ENCODE measurements around the gene SLAIN2. TPM values are rescaled to one million over a fixed set of nuclear protein-coding genes. Genes with fewer than 3 reads are reported as not detected.

SLAIN2 gene
- total RNA-seq, 1 experiment from 2014 or later: 35.8 TPM

DNA sequence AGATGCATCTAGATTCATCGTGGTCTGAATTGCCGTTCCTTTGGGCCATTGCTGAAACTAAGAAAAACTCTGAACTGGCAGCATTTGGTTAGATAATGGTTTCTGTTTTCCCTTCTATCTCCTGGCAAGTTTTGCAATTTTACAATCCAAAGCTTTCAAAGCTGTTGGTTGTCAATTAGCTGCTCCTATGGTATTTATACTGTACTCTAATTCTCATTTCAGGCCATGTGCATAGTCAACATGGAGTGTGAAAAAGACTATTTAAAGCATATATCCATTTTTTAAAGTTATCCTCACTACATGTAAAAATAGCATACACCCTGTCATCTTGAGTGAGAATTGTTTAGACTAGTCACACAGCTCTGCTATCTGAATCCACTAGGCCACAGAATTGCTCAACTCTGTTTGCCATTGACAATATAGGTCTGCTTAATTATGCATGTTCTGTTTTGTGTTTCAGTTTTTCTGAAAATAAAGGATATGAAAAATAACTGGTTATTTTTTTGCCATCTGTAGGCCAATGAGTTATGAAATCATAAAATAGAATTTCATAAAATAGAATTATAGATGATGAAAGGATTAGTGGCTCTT is 44.0 kb upstream of the SLAIN2 start (continued):
- TF ChIP-seq, protein P1, sequence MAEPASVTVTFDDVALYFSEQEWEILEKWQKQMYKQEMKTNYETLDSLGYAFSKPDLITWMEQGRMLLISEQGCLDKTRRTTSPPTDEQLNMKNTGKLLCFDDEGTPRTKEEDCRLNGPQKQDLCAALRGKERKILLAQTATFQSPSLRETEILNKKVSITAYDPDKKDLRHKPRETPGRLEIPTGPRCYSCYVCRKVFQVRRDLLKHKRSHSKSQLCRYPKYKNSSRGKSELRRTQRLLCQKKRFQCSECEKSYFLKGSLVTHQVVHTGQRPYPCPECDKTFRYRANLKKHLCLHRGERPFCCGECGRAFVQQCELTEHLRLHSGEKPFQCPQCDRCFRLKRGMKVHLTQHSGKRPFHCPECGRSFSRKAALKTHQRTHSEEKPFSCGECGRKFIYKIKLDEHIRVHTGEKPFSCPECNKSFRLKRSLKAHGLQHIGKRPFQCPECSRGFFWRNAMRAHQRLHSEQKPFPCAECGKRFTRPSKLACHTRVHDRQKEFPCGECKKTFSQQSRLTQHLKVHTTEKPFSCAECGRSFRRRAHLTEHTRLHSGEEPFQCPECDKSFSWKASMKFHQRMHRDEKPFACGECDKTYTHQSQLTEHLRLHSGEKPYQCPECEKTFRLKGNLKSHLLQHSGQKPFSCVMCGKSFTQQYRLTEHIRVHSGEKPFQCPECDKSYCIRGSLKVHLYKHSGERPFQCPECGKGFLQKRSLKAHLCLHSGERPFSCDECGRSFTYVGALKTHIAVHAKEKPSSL (CRISPR knock-in tag; conservative IDR thresholded peaks at IDR 0.05): no peak
- TF ChIP-seq, protein P2, sequence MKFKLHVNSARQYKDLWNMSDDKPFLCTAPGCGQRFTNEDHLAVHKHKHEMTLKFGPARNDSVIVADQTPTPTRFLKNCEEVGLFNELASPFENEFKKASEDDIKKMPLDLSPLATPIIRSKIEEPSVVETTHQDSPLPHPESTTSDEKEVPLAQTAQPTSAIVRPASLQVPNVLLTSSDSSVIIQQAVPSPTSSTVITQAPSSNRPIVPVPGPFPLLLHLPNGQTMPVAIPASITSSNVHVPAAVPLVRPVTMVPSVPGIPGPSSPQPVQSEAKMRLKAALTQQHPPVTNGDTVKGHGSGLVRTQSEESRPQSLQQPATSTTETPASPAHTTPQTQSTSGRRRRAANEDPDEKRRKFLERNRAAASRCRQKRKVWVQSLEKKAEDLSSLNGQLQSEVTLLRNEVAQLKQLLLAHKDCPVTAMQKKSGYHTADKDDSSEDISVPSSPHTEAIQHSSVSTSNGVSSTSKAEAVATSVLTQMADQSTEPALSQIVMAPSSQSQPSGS (CRISPR knock-in tag; IDR thresholded peaks at IDR 0.05; ENCODE audit: borderline replicate concordance, low read depth): no peak

DNA sequence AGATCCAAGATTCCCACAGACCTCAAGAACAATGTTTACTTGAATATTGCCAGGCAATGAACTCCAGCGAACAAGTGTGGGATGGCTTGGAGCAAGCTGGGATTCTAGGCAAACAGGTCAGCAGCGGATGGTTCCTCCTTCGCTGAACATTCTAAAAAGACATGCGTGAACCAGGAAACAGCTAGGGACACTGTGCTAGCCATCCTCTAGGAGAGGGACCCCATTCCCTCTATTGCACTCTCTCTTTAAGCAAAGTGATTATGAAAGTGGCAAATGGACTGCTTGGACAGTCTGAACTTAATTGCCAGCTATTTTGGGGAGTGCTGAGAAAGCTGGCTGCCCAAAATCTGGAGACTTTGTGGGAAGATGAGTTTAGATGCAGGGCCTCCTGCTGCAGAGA is 41.8 kb upstream of the SLAIN2 start:
- DNase-seq (ENCODE audit: low spot score): no peak
- Mint-ChIP-seq H3K27ac (no peak overlapping the region), H3K9me3 (no peaks in the 10 kb centered on the region), H3K4me1 (peaks cover 3% of the 10 kb centered on the region), H3K36me3 (no peaks in the 10 kb centered on the region), H3K4me3 (no peak overlapping the region), H3K27me3 (ENCODE audit: low read depth) (no peaks in the 10 kb centered on the region)
- ChIA-PET POLR2A (no interaction called here), CTCF (interaction anchor here (0.8 kb wide), 1 partner anchor 9 kb away, joined by 3 read pairs; no protein-coding TSS in a partner anchor)
- TF ChIP-seq, protein P3, sequence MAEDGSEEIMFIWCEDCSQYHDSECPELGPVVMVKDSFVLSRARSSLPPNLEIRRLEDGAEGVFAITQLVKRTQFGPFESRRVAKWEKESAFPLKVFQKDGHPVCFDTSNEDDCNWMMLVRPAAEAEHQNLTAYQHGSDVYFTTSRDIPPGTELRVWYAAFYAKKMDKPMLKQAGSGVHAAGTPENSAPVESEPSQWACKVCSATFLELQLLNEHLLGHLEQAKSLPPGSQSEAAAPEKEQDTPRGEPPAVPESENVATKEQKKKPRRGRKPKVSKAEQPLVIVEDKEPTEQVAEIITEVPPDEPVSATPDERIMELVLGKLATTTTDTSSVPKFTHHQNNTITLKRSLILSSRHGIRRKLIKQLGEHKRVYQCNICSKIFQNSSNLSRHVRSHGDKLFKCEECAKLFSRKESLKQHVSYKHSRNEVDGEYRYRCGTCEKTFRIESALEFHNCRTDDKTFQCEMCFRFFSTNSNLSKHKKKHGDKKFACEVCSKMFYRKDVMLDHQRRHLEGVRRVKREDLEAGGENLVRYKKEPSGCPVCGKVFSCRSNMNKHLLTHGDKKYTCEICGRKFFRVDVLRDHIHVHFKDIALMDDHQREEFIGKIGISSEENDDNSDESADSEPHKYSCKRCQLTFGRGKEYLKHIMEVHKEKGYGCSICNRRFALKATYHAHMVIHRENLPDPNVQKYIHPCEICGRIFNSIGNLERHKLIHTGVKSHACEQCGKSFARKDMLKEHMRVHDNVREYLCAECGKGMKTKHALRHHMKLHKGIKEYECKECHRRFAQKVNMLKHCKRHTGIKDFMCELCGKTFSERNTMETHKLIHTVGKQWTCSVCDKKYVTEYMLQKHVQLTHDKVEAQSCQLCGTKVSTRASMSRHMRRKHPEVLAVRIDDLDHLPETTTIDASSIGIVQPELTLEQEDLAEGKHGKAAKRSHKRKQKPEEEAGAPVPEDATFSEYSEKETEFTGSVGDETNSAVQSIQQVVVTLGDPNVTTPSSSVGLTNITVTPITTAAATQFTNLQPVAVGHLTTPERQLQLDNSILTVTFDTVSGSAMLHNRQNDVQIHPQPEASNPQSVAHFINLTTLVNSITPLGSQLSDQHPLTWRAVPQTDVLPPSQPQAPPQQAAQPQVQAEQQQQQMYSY (CRISPR knock-in tag; IDR thresholded peaks at IDR 0.05): no peak
- TF ChIP-seq, protein P4, sequence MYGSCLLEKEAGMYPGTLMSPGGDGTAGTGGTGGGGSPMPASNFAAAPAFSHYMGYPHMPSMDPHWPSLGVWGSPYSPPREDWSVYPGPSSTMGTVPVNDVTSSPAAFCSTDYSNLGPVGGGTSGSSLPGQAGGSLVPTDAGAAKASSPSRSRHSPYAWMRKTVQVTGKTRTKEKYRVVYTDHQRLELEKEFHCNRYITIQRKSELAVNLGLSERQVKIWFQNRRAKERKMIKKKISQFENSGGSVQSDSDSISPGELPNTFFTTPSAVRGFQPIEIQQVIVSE (CRISPR knock-in tag; IDR thresholded peaks at IDR 0.05; ENCODE audit: borderline replicate concordance): no peak
- TF ChIP-seq, protein P5, sequence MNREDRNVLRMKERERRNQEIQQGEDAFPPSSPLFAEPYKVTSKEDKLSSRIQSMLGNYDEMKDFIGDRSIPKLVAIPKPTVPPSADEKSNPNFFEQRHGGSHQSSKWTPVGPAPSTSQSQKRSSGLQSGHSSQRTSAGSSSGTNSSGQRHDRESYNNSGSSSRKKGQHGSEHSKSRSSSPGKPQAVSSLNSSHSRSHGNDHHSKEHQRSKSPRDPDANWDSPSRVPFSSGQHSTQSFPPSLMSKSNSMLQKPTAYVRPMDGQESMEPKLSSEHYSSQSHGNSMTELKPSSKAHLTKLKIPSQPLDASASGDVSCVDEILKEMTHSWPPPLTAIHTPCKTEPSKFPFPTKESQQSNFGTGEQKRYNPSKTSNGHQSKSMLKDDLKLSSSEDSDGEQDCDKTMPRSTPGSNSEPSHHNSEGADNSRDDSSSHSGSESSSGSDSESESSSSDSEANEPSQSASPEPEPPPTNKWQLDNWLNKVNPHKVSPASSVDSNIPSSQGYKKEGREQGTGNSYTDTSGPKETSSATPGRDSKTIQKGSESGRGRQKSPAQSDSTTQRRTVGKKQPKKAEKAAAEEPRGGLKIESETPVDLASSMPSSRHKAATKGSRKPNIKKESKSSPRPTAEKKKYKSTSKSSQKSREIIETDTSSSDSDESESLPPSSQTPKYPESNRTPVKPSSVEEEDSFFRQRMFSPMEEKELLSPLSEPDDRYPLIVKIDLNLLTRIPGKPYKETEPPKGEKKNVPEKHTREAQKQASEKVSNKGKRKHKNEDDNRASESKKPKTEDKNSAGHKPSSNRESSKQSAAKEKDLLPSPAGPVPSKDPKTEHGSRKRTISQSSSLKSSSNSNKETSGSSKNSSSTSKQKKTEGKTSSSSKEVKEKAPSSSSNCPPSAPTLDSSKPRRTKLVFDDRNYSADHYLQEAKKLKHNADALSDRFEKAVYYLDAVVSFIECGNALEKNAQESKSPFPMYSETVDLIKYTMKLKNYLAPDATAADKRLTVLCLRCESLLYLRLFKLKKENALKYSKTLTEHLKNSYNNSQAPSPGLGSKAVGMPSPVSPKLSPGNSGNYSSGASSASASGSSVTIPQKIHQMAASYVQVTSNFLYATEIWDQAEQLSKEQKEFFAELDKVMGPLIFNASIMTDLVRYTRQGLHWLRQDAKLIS (CRISPR knock-in tag; IDR thresholded peaks at IDR 0.05; ENCODE audit: borderline replicate concordance): no peak
- TF ChIP-seq FOXJ3 (CRISPR knock-in tag; IDR thresholded peaks at IDR 0.05; ENCODE audit: borderline replicate concordance) (no peak), ZNF121 (CRISPR knock-in tag; IDR thresholded peaks at IDR 0.05) (no peak), ZNF423 (CRISPR knock-in tag; IDR thresholded peaks at IDR 0.05) (no peak), TEAD1 (CRISPR knock-in tag; IDR thresholded peaks at IDR 0.05) (no peak)
- TF ChIP-seq, protein P6, sequence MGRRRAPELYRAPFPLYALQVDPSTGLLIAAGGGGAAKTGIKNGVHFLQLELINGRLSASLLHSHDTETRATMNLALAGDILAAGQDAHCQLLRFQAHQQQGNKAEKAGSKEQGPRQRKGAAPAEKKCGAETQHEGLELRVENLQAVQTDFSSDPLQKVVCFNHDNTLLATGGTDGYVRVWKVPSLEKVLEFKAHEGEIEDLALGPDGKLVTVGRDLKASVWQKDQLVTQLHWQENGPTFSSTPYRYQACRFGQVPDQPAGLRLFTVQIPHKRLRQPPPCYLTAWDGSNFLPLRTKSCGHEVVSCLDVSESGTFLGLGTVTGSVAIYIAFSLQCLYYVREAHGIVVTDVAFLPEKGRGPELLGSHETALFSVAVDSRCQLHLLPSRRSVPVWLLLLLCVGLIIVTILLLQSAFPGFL (CRISPR knock-in tag; IDR thresholded peaks at IDR 0.05; ENCODE audit: borderline replicate concordance): no peak
- ATAC-seq: no peak
